GM20000 (cell line): ENCODE results near the gene IRF8.
"Not testable (repeated sequence)": the region's sequence is repeated elsewhere in the genome, so short reads cannot be mapped to it uniquely, and the experiment has no call there.

Source experiments
- DNase-seq: peaks from one replicate; pipeline ENCODE4 v3.0.0; 2012; ENCODE audit warnings: low spot score
- CTCF ChIP-seq: IDR thresholded peaks from 2 replicates; pipeline ENCODE4 v1.5.1; 2012; ENCODE audit warnings: mild to moderate bottlenecking, control low read depth; ENCODE audit errors: extremely low read depth, missing control alignments

The IRF8 gene

DNA sequence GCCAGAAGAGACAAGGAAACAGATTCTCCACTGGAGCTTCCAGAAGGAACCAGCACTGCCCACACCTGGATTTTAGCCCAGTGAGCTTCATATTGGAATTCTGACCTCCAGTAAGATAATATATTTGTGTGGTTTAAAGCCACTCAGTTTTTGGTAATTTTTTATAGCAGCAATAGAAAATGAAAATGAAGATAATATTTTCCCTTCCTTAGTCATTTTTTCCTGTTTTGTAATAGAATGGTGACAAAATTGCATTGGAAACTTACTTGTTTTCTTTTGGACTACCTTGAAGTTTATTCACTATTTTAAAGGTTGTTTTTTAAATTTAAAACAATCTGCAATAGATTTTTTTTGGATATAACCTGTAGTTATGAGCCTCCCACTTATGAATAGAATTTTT, 29.8 kb upstream of the IRF8 start:
- TF ChIP-seq CTCF = no peak
- no peak for DNase-seq

GRCh38 chr16:85869785-85870558, 29.0 kb upstream of the IRF8 start:
- no peak for TF ChIP-seq CTCF
- DNase-seq = no peak

GRCh38 chr16:85871756-85872155, 27.2 kb upstream of the IRF8 start:
- no peak for DNase-seq
- no peak for TF ChIP-seq CTCF

DNA sequence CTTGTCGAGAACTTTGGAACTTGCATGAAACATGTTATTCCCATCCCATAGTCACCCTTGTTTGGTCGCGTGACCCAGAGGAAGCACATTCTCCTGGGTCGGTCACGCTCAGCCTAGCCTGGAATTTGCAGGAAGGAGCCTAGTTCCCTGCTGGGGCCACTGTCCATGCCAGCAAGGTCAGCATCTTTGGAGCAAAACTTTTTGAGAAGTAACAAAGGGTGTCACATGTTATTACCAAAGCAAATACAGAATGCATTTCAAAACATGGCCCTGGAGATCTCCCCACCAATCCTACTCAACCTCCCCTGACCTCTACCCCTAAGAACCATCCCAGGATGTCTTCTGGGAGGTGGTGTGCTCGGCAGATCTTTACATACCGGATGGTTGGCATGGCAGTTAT, 26.2 kb upstream of the IRF8 start:
- TF ChIP-seq CTCF = no peak
- DNase-seq = no peak

- DNase-seq = no peak
These were observed 25.8 kb upstream of the IRF8 start for GRCh38 chr16:85873153-85873552.

DNA sequence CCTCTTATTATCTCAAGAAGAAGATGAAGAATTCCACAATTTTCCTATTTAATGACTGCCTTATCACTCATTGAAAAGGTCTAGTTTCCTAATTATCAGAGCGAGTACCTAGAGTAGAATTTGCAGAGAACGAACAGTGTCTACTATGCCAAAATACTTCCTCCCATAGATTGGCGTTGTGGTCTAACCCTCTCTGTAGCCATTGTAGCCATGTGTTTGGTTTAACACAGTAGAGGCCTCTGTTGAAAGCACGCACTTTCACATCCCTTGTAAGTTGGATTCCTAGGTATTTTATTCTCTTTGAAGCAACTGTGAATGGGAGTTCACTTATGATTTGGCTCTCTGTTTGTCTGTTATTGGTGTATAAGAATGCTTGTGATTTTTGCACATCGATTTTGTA, 24.9 kb upstream of the IRF8 start:
- DNase-seq = not testable (repeated sequence)

More at GRCh38 chr16:85873153-85873552, 25.8 kb upstream of the IRF8 start:
- TF ChIP-seq CTCF = no peak

DNA sequence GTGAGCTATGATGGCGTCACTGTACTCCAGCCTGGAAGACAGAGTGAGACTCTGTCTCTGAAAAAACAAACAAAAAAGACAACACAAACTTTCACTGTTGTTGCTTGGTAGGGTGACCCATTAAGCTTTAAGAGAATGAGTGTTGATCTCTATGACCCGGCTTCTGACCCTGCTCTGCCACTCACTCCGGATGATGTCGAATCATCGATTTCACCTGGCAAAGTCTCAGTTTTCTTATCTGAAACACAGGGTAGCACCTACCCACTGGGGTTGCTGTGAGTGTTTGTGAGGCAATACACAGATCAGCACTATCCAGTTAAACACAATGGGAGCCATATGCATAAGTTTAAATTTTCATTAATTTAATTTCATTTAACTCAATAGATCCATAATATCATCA, 20.6 kb upstream of the IRF8 start:
- no peak for TF ChIP-seq CTCF
- DNase-seq = no peak

DNA sequence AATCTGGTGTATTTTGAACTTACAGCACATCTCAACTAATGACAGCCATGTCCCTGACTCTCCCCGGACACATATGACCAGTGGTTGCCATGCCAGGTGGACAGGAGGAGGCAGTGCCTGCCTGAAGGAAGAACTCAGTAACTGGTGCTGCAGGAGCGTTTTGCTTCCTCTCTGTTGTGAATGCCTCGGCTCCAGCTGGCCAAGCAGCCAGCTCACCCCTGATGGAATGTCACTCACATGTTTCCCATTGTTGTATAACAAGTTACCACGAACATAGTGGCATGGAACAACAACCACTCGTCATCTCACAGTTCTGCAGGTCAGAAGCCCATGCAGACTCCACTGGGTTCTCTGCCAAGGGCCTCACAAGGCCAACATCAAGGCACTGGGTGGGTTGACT, 20.1 kb upstream of the IRF8 start:
- no peak for DNase-seq
- no peak for TF ChIP-seq CTCF
